NCI-H82 treated with DMSO at 0.1 percent for 48 hours (cell line): Measurements from ENCODE around the gene CCDC174.
A peak's percentile ranks its signal among the peaks of the same experiment; 100 is the strongest.

ENCODE experiments used
- DNase-seq: peaks from one replicate; lab custom pipeline; 2025; ENCODE audit not compliant: unreplicated experiment; lab: John Stamatoyannopoulos, UW

Gene CCDC174

GRCh38 chr3:14625443-14625842 lies 26.1 kb upstream of the CCDC174 start:
- DNase-seq, result no peak

- DNase-seq, result no peak
These were observed 23.7 kb upstream of the CCDC174 start for GRCh38 chr3:14627815-14628214.

GRCh38 chr3:14628406-14628805 lies 23.2 kb upstream of the CCDC174 start:
- no peak for DNase-seq

- no peak for DNase-seq
These were observed 21.0 kb upstream of the CCDC174 start for GRCh38 chr3:14630404-14631100.

GRCh38 chr3:14631101-14631497 lies 20.5 kb upstream of the CCDC174 start:
- no peak for DNase-seq

GRCh38 chr3:14631687-14632441 lies 19.7 kb upstream of the CCDC174 start:
- DNase-seq, result peak; percentile 60

GRCh38 chr3:14632442-14632930 lies 19.1 kb upstream of the CCDC174 start:
- DNase-seq, result no peak

GRCh38 chr3:14633417-14633816 lies 18.1 kb upstream of the CCDC174 start:
- DNase-seq, result no peak

- no peak for DNase-seq
These were observed 17.6 kb upstream of the CCDC174 start for GRCh38 chr3:14633819-14634424.

GRCh38 chr3:14634763-14635400 lies 16.7 kb upstream of the CCDC174 start:
- no peak for DNase-seq

GRCh38 chr3:14636496-14637087 lies 15.0 kb upstream of the CCDC174 start:
- no peak for DNase-seq

GRCh38 chr3:14640157-14640562 lies 11.4 kb upstream of the CCDC174 start:
- no peak for DNase-seq

- DNase-seq, result no peak
These were observed 10.8 kb upstream of the CCDC174 start for GRCh38 chr3:14640734-14641133.

- no peak for DNase-seq
These were observed 10.2 kb upstream of the CCDC174 start for GRCh38 chr3:14641346-14641745.

GRCh38 chr3:14645453-14645852 lies 6.1 kb upstream of the CCDC174 start:
- no peak for DNase-seq

- DNase-seq, result no peak
These were observed 5.4 kb upstream of the CCDC174 start for GRCh38 chr3:14646131-14646573.

GRCh38 chr3:14646589-14647413 lies 4.8 kb upstream of the CCDC174 start:
- no peak for DNase-seq

- DNase-seq, result peak; percentile 17
These were observed 3.3 kb upstream of the CCDC174 start for GRCh38 chr3:14647976-14648955.

GRCh38 chr3:14649466-14649865 lies 2.1 kb upstream of the CCDC174 start:
- DNase-seq, result no peak
